ENCODE results near the gene CDNF. TPM values are rescaled to one million over a fixed set of nuclear protein-coding genes. Genes with fewer than 3 reads are reported as not detected.
A peak's percentile ranks its signal among the peaks of the same experiment; 100 is the strongest.

Gene CDNF
- total RNA-seq, 1 donor, result 1.8 TPM

DNA sequence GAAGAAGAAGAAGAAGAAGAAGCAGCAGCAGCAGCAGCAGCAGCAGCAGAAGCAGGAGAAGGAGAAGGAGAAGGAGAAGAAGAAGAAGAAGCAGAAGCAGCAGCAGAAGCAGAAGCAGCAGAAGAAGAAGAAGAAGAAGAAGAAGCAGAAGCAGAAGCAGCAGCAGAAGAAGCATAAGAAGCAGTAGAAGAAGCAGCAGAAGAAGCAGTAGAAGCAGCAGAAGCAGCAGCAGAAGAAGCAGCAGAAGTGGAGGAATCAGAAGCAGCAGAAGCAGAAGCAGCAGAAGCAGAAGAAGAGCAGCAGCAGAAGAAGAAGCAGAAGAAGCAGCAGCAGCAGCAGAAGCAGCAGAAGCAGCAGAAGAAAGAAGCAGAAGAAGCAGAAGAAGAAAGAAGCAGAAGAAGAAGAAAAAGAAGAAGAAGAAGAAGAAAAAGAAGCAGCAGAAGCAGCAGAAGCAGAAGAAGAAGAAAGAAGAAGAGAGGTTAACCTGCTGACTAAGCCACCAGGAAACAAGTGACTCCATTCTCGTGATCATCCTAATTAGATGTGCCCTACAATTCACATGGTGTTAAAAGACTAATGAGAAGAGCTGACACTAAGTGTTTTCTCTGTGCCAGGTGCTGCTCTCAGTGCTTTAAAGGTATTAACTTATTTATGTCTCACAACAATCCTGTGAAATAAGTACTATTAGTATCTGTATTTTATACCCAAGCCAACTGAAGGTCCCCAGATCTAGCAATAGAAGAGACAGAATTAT is 11.6 kb downstream of the CDNF start:
- Histone ChIP-seq H4K20me1 (ENCODE audit: insufficient read depth, low read length) (no peaks in the 10 kb centered on the region), H3K27ac (ENCODE audit: low read depth, low read length) (no peak overlapping the region), H3K36me3 (ENCODE audit: insufficient read depth, low read length) (no peaks in the 10 kb centered on the region), H3K4me3 (ENCODE audit: insufficient read depth, low read length) (no peak overlapping the region), H3K4me1 (ENCODE audit: insufficient read depth, low read length) (no peaks in the 10 kb centered on the region), H3K27me3 (ENCODE audit: insufficient read depth, low read length) (no peaks in the 10 kb centered on the region), H3K4me2 (ENCODE audit: insufficient read depth, low read length) (no peak overlapping the region), H3K9me3 (ENCODE audit: low read depth, low read length) (no peaks in the 10 kb centered on the region), H2AFZ (ENCODE audit: low read length) (no peak overlapping the region), H3K79me2 (ENCODE audit: insufficient read depth, low read length) (no peaks in the 10 kb centered on the region)
- TF ChIP-seq, protein P1, sequence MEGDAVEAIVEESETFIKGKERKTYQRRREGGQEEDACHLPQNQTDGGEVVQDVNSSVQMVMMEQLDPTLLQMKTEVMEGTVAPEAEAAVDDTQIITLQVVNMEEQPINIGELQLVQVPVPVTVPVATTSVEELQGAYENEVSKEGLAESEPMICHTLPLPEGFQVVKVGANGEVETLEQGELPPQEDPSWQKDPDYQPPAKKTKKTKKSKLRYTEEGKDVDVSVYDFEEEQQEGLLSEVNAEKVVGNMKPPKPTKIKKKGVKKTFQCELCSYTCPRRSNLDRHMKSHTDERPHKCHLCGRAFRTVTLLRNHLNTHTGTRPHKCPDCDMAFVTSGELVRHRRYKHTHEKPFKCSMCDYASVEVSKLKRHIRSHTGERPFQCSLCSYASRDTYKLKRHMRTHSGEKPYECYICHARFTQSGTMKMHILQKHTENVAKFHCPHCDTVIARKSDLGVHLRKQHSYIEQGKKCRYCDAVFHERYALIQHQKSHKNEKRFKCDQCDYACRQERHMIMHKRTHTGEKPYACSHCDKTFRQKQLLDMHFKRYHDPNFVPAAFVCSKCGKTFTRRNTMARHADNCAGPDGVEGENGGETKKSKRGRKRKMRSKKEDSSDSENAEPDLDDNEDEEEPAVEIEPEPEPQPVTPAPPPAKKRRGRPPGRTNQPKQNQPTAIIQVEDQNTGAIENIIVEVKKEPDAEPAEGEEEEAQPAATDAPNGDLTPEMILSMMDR (IDR thresholded peaks at IDR 0.05; ENCODE audit: extremely low read depth, low read depth, low read length), result no peak
- DNase-seq (ENCODE audit: insufficient read length, low spot score, missing footprints), result no peak

DNA sequence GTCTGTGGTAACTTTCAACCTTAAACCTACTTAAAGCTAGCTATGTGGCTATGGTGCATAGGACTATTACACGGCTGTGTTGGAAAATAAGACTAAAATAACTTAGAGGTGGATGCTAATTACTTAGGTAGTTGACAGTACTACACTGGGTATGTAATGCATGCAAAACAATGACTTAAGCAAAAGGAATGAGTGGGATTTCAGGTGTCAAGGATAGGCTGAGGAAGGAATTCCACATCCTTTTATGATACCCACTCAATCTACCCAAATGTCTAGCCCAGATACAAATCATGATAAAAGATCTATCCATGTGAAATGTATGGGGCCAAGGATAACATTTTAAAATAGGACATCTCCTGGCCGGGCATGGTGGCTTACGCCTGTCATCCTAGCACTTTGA is 13.9 kb downstream of the CDNF start:
- Histone ChIP-seq H3K4me3 (ENCODE audit: insufficient read depth, low read length) (no peak overlapping the region), H3K4me1 (ENCODE audit: insufficient read depth, low read length) (peaks cover 10% of the 10 kb centered on the region), H3K79me2 (ENCODE audit: insufficient read depth, low read length) (no peaks in the 10 kb centered on the region), H4K20me1 (ENCODE audit: insufficient read depth, low read length) (no peaks in the 10 kb centered on the region), H3K9me3 (ENCODE audit: low read depth, low read length) (no peaks in the 10 kb centered on the region), H3K36me3 (ENCODE audit: insufficient read depth, low read length) (no peaks in the 10 kb centered on the region), H3K27ac (ENCODE audit: low read depth, low read length) (no peak overlapping the region), H2AFZ (ENCODE audit: low read length) (no peak overlapping the region), H3K27me3 (ENCODE audit: insufficient read depth, low read length) (no peaks in the 10 kb centered on the region), H3K4me2 (ENCODE audit: insufficient read depth, low read length) (no peak overlapping the region)
- DNase-seq (ENCODE audit: insufficient read length, low spot score, missing footprints), result no peak
- TF ChIP-seq, protein P1 (IDR thresholded peaks at IDR 0.05; ENCODE audit: extremely low read depth, low read depth, low read length), result no peak

DNA sequence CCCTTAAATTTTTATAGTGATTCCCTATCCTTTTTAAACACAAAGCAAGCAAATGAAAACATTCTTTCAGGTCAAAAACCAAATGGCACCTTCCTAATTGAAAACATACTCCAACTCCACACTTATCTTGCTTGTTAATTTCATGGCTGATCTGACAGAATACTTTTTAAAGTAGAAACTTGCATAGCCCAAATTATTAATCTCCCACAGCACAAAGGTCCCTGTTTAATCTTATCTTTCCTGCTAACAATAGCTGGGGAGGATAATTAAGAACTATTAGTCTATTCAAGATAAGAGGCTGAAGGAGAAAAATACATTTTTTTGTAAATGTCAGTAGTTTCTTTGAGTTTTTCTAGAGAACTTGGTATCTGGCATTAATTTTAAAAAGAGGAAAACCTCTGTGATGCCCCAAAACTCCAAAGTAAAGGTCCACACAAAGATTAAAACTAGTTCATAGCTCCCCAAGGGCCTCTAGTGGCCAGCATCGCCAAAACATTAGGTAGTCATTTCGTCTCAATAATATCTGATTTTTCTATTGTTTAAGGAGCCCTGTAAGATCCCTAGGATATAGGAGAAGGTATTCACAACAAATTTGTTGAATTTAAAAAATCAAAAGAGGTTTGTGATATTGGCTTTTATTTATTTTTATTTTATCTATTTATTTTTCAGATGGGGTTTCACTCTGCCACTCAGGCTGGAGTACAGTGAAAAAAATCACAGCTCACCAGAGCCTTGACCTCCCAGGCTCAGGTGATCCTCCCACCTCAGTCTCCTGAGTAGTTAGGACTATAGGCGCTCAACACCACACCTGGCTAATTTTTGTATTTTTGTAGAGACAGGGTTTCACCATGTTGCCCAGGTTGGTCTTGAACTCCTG is 14.7 kb downstream of the CDNF start:
- Histone ChIP-seq H3K9me3 (ENCODE audit: low read depth, low read length) (no peaks in the 10 kb centered on the region), H3K36me3 (ENCODE audit: insufficient read depth, low read length) (no peaks in the 10 kb centered on the region), H3K27ac (ENCODE audit: low read depth, low read length) (no peak overlapping the region), H3K4me1 (ENCODE audit: insufficient read depth, low read length) (peaks cover 10% of the 10 kb centered on the region), H3K4me3 (ENCODE audit: insufficient read depth, low read length) (no peak overlapping the region), H3K79me2 (ENCODE audit: insufficient read depth, low read length) (no peaks in the 10 kb centered on the region), H3K27me3 (ENCODE audit: insufficient read depth, low read length) (no peaks in the 10 kb centered on the region), H3K4me2 (ENCODE audit: insufficient read depth, low read length) (no peak overlapping the region), H4K20me1 (ENCODE audit: insufficient read depth, low read length) (no peaks in the 10 kb centered on the region), H2AFZ (ENCODE audit: low read length) (no peak overlapping the region)
- DNase-seq (ENCODE audit: insufficient read length, low spot score, missing footprints), result peak; percentile 78
- TF ChIP-seq, protein P1 (IDR thresholded peaks at IDR 0.05; ENCODE audit: extremely low read depth, low read depth, low read length), result peak; percentile 74
